GM23248 (cell line): Measurements from ENCODE around the gene CFAP57. TPM values are rescaled to one million over a fixed set of nuclear protein-coding genes. Genes with fewer than 3 reads are reported as not detected.

ENCODE experiments used
- DNase-seq: peaks from one replicate; pipeline ENCODE4 v3.0.0-alpha.2; 2015
- H2AFZ ChIP-seq: fragments of 200-600 bp; sonication (generic); 2 replicates; pipeline ENCODE4 v1.6.1; 2016; ENCODE audit warnings: antibody characterized with exemption
- H3F3A ChIP-seq: fragments of 200-600 bp; sonication (generic); 2 replicates; pipeline ENCODE4 v1.6.1; 2016; ENCODE audit warnings: mild to moderate bottlenecking, antibody characterized with exemption, mixed run types; ENCODE audit not compliant: insufficient read depth
- H3K27ac ChIP-seq: fragments of 200-600 bp; sonication (generic); 2 replicates; pipeline ENCODE4 v1.5.1; 2016; ENCODE audit warnings: mild to moderate bottlenecking
- H3K27me3 ChIP-seq: fragments of 200-600 bp; sonication (generic); replicated peaks from 2 replicates; pipeline ENCODE4 v1.6.1; 2016; ENCODE audit warnings: mild to moderate bottlenecking; ENCODE audit not compliant: insufficient read depth
- H3K36me3 ChIP-seq: fragments of 200-600 bp; sonication (generic); 2 replicates; pipeline ENCODE4 v1.6.1; 2016; ENCODE audit warnings: low read depth, mild to moderate bottlenecking
- H3K4me1 ChIP-seq: fragments of 200-600 bp; sonication (generic); 2 replicates; pipeline ENCODE4 v1.6.1; 2016; ENCODE audit warnings: mild to moderate bottlenecking; ENCODE audit not compliant: insufficient read depth
- H3K4me2 ChIP-seq: fragments of 200-600 bp; sonication (generic); one replicate; pipeline ENCODE4 v1.6.1; 2016; ENCODE audit warnings: mild to moderate bottlenecking; ENCODE audit not compliant: unreplicated experiment
- H3K4me3 ChIP-seq: fragments of 200-600 bp; sonication (generic); 2 replicates; pipeline ENCODE4 v1.5.1; 2016; ENCODE audit warnings: mild to moderate bottlenecking
- H3K79me2 ChIP-seq: fragments of 200-600 bp; sonication (generic); 2 replicates; pipeline ENCODE4 v1.6.1; 2016; ENCODE audit warnings: mild to moderate bottlenecking; ENCODE audit not compliant: insufficient read depth
- H3K9ac ChIP-seq: fragments of 200-600 bp; sonication (generic); 2 replicates; pipeline ENCODE4 v1.6.1; 2016; ENCODE audit warnings: mild to moderate bottlenecking
- H3K9me2 ChIP-seq: fragments of 200-600 bp; sonication (generic); 2 replicates; pipeline ENCODE4 v1.6.1; 2016; ENCODE audit warnings: mixed run types, mild to moderate bottlenecking, moderate library complexity; ENCODE audit not compliant: insufficient read depth
- H3K9me3 ChIP-seq: fragments of 200-600 bp; sonication (generic); one replicate; pipeline ENCODE4 v1.6.1; 2017; ENCODE audit warnings: low read depth
- H4K20me1 ChIP-seq: fragments of 200-600 bp; sonication (generic); 2 replicates; pipeline ENCODE4 v1.6.0; 2016; ENCODE audit not compliant: insufficient read depth
- EZH2 ChIP-seq: fragments of 200-600 bp; sonication (generic); IDR thresholded peaks from 2 replicates; pipeline ENCODE4 v1.6.1; 2018; ENCODE audit warnings: antibody characterized with exemption, mild to moderate bottlenecking; ENCODE audit not compliant: insufficient read depth, poor library complexity, severe bottlenecking
- EZH2phosphoT487 ChIP-seq: fragments of 200-600 bp; sonication (generic); IDR thresholded peaks from 2 replicates; pipeline ENCODE4 v1.6.1; 2018; ENCODE audit warnings: antibody characterized with exemption, moderate library complexity, mild to moderate bottlenecking, low read depth; ENCODE audit not compliant: insufficient read depth
- WGBS, 2 experiments: methylation state at CpG; one replicate each; pipeline ENCODE4 v1.1.6; 2015 to 2017; ENCODE audit warnings: low lambda C conversion rate in 2 of 2, low coverage in 1 of 2; ENCODE audit errors: missing lambda C conversion rate in 2 of 2; 5-methylcytosine and 5-hydroxymethylcytosine counted together
- in situ Hi-C: fragments of 300-500 bp; cut with MboI; formaldehyde crosslinking; loops from 2 replicates; pipeline ENCODE4 v1.15.0; 2020
- microRNA-seq: library from miRNA; unstranded; fragments of <30 nt; microRNA quantifications from one replicate; pipeline ENCODE4, GENCODE V29; 2016; ENCODE audit warnings: borderline number of aligned reads
- polyA plus RNA-seq: library from polyadenylated mRNA; unstranded; fragments of >200 nt; fragmentation: Nextera tagmentation; extraction: Ambion mirVana; gene quantifications from 2 replicates; pipeline ENCODE4 v1.2.1, GENCODE V29; 2016
- small RNA-seq: library from RNA; depleted of rRNA; stranded (forward); fragments of <200 nt; gene quantifications from one replicate; pipeline ENCODE3, GENCODE V24; 2014; ENCODE audit warnings: low read depth, low replicate concordance
- total RNA-seq: library from RNA; depleted of rRNA; stranded (reverse); fragments of >200 nt; shearing (Covaris generic); gene quantifications from 2 replicates; pipeline ENCODE4 v1.2.3, GENCODE V29; 2014; rRNA removed

CFAP57 gene
- total and polyA plus RNA-seq, 2 experiments from 2014 or later = 0.32 to 0.35 TPM

DNA sequence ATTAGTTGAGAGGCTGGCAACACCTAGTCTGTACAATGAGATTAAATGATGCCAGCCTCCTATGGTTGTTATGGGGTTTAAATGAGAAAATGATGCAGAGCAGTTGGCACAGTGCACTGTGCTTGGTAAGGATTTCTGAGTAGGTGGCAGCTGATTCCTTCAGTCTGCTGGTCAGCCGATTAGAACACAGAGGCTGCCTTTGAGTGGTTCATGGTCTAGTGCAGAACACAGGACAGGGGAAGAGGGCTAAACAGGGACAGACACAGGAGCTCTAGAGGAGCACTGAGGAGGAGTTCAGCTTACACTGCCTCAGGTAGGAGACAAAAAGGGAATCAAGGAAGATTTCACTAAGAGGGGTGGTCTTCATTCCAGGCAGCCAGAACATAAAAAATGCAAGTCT, 130.1 kb downstream of the CFAP57 start:
- Histone ChIP-seq H4K20me1 (no peaks in the 10 kb centered on the region), H2AFZ (no peak overlapping the region), H3K9me2 (no peaks in the 10 kb centered on the region), H3K4me1 (peaks cover 6% of the 10 kb centered on the region), H3K27me3 (no peaks in the 10 kb centered on the region), H3K4me2 (no peak overlapping the region), H3K27ac (no peak overlapping the region), H3K4me3 (no peak overlapping the region), H3K9ac (no peak overlapping the region), H3F3A (peaks cover 8% of the 10 kb centered on the region; the same call in 1 of the 2 replicates), H3K36me3 (no peaks in the 10 kb centered on the region), H3K9me3 (no peaks in the 10 kb centered on the region), H3K79me2 (no peaks in the 10 kb centered on the region)
- DNase-seq = no peak
- 100% methylated on average over 1 of the region's 1 CpG for WGBS, 2 experiments
- in situ Hi-C loops = no loop called here
- TF ChIP-seq EZH2 (no peak), EZH2phosphoT487 (no peak)

DNA sequence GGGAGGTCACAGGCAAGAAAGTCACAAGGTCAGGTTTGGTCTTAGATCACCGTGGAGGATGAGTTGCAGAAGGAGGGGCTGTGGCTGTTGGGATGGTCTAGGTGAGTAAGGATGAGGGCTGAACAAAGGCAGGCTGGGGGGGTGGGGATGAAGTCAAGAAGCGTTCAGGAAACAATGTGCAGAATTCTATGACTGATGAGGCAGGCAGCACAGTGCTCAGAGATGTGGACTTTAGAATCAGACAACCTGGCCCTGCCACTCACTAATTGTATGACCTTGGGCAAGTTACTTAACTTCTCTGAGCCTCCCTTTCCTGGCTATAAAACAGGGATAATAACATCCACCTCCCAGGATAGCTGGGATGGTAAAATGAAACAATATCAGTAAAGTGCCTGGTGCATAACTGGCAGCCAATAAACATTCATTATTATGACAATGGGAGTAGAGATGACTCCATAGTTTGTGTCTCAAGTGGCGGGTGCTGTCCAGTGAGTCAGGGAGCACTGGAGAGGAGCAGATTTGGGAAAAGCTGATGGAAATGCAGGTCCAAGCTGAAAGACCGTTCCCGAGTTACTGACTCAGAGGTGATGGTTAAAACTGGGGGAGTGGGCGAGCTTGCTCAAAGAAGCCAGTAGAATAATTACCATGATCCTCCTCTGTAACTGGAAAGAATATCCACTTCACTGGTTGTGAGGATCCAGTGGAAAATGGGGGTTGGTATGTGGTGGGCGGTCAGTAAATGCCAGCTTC, 130.8 kb downstream of the CFAP57 start:
- H3K9ac ChIP-seq = no peak overlapping the region
- 59 to 61% methylated on average over 7 of the region's 7 CpGs for WGBS, 2 experiments
- no peaks in the 10 kb centered on the region for H3K9me2 ChIP-seq
- H3K4me1 ChIP-seq = peaks cover 6% of the 10 kb centered on the region
- H3K79me2 ChIP-seq = no peaks in the 10 kb centered on the region
- no peaks in the 10 kb centered on the region for H3K36me3 ChIP-seq
- H3K4me2 ChIP-seq = no peak overlapping the region
- H3K4me3 ChIP-seq = no peak overlapping the region
- H4K20me1 ChIP-seq = no peaks in the 10 kb centered on the region
- no peaks in the 10 kb centered on the region for H3K9me3 ChIP-seq
- peak; percentile 48 for DNase-seq
- H3F3A ChIP-seq = peaks cover 8% of the 10 kb centered on the region; the same call in 1 of the 2 replicates
- in situ Hi-C loops = no loop called here
- TF ChIP-seq EZH2 (no peak), EZH2phosphoT487 (no peak)
- H2AFZ ChIP-seq = no peak overlapping the region
- no peak overlapping the region for H3K27ac ChIP-seq
- H3K27me3 ChIP-seq = no peaks in the 10 kb centered on the region; the same call in 1 of the 2 replicates

DNA sequence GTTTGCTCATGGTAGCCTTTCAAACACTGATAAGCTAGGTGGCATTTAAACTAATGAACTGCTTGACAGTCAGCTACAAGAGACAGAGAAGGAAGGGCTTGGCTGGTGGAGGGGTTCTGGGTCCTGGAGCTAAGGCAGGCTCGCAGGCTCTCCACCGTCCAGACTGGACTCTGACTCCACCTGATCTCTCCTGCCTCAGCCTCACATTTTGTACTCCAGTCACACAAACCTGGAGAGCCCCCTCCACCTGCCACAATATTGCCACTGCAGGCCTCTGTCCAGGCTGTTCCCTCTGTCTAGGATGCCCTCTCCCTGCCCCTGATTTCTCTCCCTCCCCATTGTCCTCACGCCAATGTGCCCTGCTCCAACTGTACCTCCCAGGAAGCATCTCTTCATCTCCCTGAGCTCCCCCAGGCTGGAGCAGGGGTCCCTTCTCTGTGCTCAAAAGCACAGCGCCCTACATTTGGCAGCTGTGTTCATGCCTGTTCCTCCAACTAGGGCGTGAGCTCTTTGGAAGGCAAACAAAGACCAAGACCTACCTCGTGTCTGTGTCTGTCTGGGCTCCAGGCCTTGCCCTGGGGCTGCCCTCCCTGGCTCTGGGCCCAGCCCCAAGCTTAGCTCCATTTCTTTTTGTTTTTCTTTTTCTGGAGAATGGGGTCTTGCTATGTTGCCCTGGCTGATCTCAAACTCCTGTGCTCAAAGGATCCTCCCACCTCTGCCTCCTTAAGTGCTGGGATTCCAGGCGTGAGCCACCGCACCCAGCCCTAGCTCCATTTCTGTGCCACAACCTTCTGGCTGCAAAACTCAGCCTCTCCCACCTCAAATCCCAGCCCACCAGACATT, 131.6 kb downstream of the CFAP57 start:
- no peak for DNase-seq
- in situ Hi-C loops = no loop called here
- Histone ChIP-seq H3K79me2 (no peaks in the 10 kb centered on the region), H3K27me3 (no peaks in the 10 kb centered on the region; the same call in 1 of the 2 replicates), H3K4me1 (peaks cover 6% of the 10 kb centered on the region), H3K9me3 (no peaks in the 10 kb centered on the region), H2AFZ (no peak overlapping the region), H4K20me1 (no peaks in the 10 kb centered on the region), H3K27ac (no peak overlapping the region), H3K9ac (no peak overlapping the region), H3K4me3 (no peak overlapping the region), H3K36me3 (no peaks in the 10 kb centered on the region), H3K4me2 (no peak overlapping the region), H3K9me2 (no peaks in the 10 kb centered on the region), H3F3A (peaks cover 8% of the 10 kb centered on the region; the same call in 1 of the 2 replicates)
- WGBS, 2 experiments = 42 to 43% methylated on average over 8 of the region's 8 CpGs
- no peak for TF ChIP-seq EZH2
- TF ChIP-seq EZH2phosphoT487 = no peak

Small RNA genes within 50 kb of the gene (microRNA-seq; reads per million reads assigned to microRNA genes)
- gene MIR6733 = not detected

Small RNA genes within 50 kb of the gene (small RNA-seq; reads per million reads assigned to genes)
- not detected for gene RNA5SP46

Other genes starting within 250 kb of the CFAP57 start
- 315 and 361 TPM in 2 replicates for gene SLC2A1, start 213.5 kb upstream of the CFAP57 start, total RNA-seq
- gene SLC2A1, start 213.5 kb upstream of the CFAP57 start, polyA plus RNA-seq = 142 and 143 TPM in 2 replicates
- gene EBNA1BP2, start within 50 bp of the CFAP57 start, total RNA-seq = 113 and 120 TPM in 2 replicates
- 162 and 164 TPM in 2 replicates for gene EBNA1BP2, start within 50 bp of the CFAP57 start, polyA plus RNA-seq
- gene TMEM125, start 97.7 kb downstream of the CFAP57 start, total RNA-seq = not detected in 2 replicates
- gene TMEM125, start 97.7 kb downstream of the CFAP57 start, polyA plus RNA-seq = not detected in 2 replicates
- not detected in 2 replicates for gene C1orf210, start 113.3 kb downstream of the CFAP57 start, total RNA-seq
- gene C1orf210, start 113.3 kb downstream of the CFAP57 start, polyA plus RNA-seq = not detected in 2 replicates
- gene TIE1, start 128.7 kb downstream of the CFAP57 start, total RNA-seq = not detected in 2 replicates
- 0.10 and 0.21 TPM in 2 replicates for gene TIE1, start 128.7 kb downstream of the CFAP57 start, polyA plus RNA-seq
- gene MPL, start 165.5 kb downstream of the CFAP57 start, total RNA-seq = not detected in 2 replicates
- not detected in 2 replicates for gene MPL, start 165.5 kb downstream of the CFAP57 start, polyA plus RNA-seq
- 50.2 and 50.9 TPM in 2 replicates for gene CDC20, start 186.7 kb downstream of the CFAP57 start, total RNA-seq
- 48.9 and 55.8 TPM in 2 replicates for gene CDC20, start 186.7 kb downstream of the CFAP57 start, polyA plus RNA-seq
- gene ELOVL1, start 195.7 kb downstream of the CFAP57 start, total RNA-seq = 106 and 107 TPM in 2 replicates
- gene ELOVL1, start 195.7 kb downstream of the CFAP57 start, polyA plus RNA-seq = 152 and 155 TPM in 2 replicates
- 51.1 and 53.5 TPM in 2 replicates for gene MED8, start 217.5 kb downstream of the CFAP57 start, total RNA-seq
- 78.3 and 80.6 TPM in 2 replicates for gene MED8, start 217.5 kb downstream of the CFAP57 start, polyA plus RNA-seq
- gene SZT2, start 217.6 kb downstream of the CFAP57 start, total RNA-seq = 12.6 and 23.8 TPM in 2 replicates
- 5.6 and 6.4 TPM in 2 replicates for gene SZT2, start 217.6 kb downstream of the CFAP57 start, polyA plus RNA-seq